Spleen (tissue), 7 donors: ENCODE data around the gene RABEPK.
"Not testable (repeated sequence)": the region's sequence is repeated elsewhere in the genome, so short reads cannot be mapped to it uniquely, and the experiment has no call there.

Source experiments
- POLR2A ChIP-seq, 3 donors: fragments of 450-650 bp; IDR thresholded peaks; one replicate each; pipeline ENCODE4 v1.5.1; 2017; ENCODE audit warnings: antibody characterized with exemption in 3 of 3, mild to moderate bottlenecking in 1 of 3
- TF ChIP-seq, protein P1 (sequence below), 11 experiments: fragments of 200-600 bp in 7 of 11; fragments of 450-650 bp in 4 of 11; sonication (generic) in 4 of 11; IDR thresholded peaks in 8 of 11; conservative IDR thresholded peaks in 3 of 11; 1 replicate in 7 of 11; 2 replicates in 4 of 11; pipeline versions ENCODE4 v1.4.0 to v1.8.0; 2016 to 2021; ENCODE audit warnings: antibody characterized with exemption in 11 of 11, inconsistent platforms in 4 of 11, mild to moderate bottlenecking in 1 of 11
- donor health status: DM: no; HTN: no; CAD: no; lungs with moderate emphysema.
- donor health status: DM: no; HTN: no; CAD: no.
- donor health status: DM: no; HTN: no; CAD: no.

DNA sequence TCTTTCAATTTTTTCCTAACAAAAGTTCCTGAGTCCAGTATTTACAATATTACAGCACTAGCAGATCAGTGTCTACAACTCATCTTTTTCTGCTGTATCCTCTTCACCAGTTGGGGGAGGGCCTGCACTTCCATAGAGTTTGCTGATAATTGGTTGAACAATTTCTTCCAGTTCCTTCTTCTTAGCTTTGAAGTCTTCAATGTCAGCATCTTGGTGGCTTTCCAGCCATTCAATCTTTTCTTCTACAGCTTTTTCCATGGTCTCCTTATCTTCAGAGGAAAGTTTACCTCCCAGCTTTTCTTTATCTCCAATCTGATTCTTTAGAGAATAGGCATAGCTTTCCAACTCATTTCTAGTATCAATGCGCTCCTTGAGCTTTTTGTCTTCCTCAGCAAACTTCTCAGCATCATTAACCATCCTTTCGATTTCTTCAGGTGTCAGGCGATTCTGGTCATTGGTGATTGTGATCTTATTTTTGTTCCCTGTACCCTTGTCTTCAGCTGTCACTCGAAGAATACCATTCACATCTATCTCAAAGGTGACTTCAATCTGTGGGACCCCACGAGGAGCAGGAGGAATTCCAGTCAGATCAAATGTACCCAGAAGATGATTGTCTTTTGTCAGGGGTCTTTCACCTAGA lies 36.3 kb downstream of the RABEPK start:
- TF ChIP-seq, protein P1, sequence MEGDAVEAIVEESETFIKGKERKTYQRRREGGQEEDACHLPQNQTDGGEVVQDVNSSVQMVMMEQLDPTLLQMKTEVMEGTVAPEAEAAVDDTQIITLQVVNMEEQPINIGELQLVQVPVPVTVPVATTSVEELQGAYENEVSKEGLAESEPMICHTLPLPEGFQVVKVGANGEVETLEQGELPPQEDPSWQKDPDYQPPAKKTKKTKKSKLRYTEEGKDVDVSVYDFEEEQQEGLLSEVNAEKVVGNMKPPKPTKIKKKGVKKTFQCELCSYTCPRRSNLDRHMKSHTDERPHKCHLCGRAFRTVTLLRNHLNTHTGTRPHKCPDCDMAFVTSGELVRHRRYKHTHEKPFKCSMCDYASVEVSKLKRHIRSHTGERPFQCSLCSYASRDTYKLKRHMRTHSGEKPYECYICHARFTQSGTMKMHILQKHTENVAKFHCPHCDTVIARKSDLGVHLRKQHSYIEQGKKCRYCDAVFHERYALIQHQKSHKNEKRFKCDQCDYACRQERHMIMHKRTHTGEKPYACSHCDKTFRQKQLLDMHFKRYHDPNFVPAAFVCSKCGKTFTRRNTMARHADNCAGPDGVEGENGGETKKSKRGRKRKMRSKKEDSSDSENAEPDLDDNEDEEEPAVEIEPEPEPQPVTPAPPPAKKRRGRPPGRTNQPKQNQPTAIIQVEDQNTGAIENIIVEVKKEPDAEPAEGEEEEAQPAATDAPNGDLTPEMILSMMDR (IDR thresholded peaks at IDR 0.05 in 8 of 11, conservative IDR thresholded peaks at IDR 0.05 in 3 of 11), result not testable (repeated sequence)
- TF ChIP-seq POLR2A (IDR thresholded peaks at IDR 0.05), result not testable (repeated sequence)
